BE2C (cell line): ENCODE results near the gene SYCP1.

Experiments used
- DNase-seq: peaks from one replicate; pipeline ENCODE4 v3.0.0-alpha.2; 2020
- H3K27me3 ChIP-seq: fragments of 250-450 bp; sonication (Bioruptor Pico); 2 replicates; pipeline ENCODE4 v1.5.1; 2020; ENCODE audit warnings: mild to moderate bottlenecking
- H3K36me3 ChIP-seq: fragments of 250-450 bp; sonication (Bioruptor Pico); 2 replicates; pipeline ENCODE4 v1.5.1; 2020; ENCODE audit warnings: mild to moderate bottlenecking
- H3K4me1 ChIP-seq: fragments of 250-450 bp; sonication (Bioruptor Pico); 2 replicates; pipeline ENCODE4 v1.5.1; 2020
- H3K4me3 ChIP-seq: 2 replicates; pipeline ENCODE4 v1.5.1; 2011; ENCODE audit warnings: low read depth, low read length
- H3K9me3 ChIP-seq: fragments of 250-450 bp; sonication (Bioruptor Pico); 2 replicates; pipeline ENCODE4 v1.5.1; 2020
- TF ChIP-seq, protein P1 (sequence below): IDR thresholded peaks from 2 replicates; pipeline ENCODE4 v1.5.1; 2012; ENCODE audit warnings: mild to moderate bottlenecking, low read depth, low read length

The SYCP1 gene

DNA sequence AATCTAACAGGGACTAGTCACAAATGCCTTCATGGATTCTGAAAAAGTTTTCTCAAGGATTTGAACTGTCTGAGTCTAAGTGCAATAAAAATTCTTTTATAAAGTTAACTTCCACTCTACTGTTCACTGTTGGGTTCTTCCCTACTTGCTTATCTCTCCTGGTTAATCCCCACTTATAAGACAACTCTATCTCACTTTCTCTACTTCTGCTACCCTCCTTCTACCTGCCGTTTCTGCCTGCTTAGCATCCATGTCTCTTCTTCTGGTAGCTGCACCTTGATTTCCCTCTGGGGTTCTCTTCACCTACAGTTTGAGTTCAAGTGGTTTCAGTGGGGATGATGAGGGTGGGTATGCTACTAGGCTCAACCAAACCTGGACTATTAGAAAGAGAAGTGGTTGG is 181.0 kb downstream of the SYCP1 start:
- Histone ChIP-seq H3K9me3 (no peaks in the 10 kb centered on the region), H3K4me1 (no peaks in the 10 kb centered on the region), H3K4me3 (no peak overlapping the region), H3K36me3 (no peaks in the 10 kb centered on the region), H3K27me3 (no peaks in the 10 kb centered on the region)
- no peak for DNase-seq
- TF ChIP-seq, protein P1, sequence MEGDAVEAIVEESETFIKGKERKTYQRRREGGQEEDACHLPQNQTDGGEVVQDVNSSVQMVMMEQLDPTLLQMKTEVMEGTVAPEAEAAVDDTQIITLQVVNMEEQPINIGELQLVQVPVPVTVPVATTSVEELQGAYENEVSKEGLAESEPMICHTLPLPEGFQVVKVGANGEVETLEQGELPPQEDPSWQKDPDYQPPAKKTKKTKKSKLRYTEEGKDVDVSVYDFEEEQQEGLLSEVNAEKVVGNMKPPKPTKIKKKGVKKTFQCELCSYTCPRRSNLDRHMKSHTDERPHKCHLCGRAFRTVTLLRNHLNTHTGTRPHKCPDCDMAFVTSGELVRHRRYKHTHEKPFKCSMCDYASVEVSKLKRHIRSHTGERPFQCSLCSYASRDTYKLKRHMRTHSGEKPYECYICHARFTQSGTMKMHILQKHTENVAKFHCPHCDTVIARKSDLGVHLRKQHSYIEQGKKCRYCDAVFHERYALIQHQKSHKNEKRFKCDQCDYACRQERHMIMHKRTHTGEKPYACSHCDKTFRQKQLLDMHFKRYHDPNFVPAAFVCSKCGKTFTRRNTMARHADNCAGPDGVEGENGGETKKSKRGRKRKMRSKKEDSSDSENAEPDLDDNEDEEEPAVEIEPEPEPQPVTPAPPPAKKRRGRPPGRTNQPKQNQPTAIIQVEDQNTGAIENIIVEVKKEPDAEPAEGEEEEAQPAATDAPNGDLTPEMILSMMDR = no peak

DNA sequence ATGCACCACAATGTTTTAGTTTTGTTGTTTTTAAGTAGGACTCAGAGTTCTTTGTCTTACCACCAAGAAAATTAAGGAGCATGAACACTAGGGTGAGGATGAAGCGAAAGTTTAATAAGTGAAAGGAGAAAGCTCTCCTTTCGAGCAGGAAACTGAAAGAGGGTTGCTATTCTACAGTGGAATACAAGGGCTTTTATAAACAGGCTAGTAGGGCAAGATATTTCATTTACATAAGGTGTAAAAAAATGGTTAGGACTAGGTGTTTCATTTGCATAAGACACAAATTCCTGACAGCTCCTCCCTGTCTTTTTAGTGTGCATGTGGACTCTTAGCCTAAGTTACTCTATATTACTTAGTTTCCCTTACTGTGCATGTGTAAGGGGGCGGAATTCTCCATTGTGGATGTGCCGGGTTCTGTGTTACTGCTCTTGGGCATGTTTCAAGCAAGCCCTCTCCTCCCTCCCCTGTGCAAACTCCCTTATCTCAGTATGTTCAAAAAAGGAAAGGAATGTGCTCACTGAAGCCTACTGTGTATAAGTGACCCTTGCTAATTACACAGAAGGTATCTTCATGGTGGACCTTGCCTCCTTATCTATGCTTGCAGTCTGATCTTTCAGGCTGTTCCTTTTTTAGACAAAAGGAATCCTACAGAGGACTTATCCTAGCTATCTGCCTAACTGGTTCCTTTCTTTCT is 182.3 kb downstream of the SYCP1 start:
- DNase-seq = no peak
- Histone ChIP-seq H3K9me3 (no peaks in the 10 kb centered on the region), H3K27me3 (no peaks in the 10 kb centered on the region), H3K4me3 (no peak overlapping the region), H3K36me3 (no peaks in the 10 kb centered on the region), H3K4me1 (no peaks in the 10 kb centered on the region)
- TF ChIP-seq, protein P1 = no peak

DNA sequence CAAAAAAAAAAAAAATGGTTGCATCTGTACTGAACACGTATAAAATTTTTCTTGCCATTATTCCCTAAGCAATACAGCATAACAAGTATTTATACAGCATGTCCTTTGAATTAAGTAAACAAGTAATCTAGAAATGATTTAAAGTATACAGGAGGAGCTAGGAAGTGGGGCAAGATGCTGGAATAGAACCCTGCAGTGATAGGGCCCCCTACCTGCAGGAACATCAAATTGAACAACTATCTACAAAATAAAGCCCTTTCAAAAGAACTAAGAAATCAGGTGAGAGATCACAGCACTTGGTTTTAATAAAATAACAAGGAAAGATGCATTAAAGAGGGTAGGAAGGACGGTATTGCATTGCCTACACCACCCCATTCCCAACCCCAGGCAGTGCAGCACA is 185.8 kb downstream of the SYCP1 start:
- TF ChIP-seq, protein P1 = peak; percentile 7; the same call in 1 of the 2 replicates
- Histone ChIP-seq H3K4me1 (no peaks in the 10 kb centered on the region), H3K9me3 (no peaks in the 10 kb centered on the region), H3K4me3 (no peak overlapping the region), H3K36me3 (no peaks in the 10 kb centered on the region), H3K27me3 (no peaks in the 10 kb centered on the region)
- no peak for DNase-seq

DNA sequence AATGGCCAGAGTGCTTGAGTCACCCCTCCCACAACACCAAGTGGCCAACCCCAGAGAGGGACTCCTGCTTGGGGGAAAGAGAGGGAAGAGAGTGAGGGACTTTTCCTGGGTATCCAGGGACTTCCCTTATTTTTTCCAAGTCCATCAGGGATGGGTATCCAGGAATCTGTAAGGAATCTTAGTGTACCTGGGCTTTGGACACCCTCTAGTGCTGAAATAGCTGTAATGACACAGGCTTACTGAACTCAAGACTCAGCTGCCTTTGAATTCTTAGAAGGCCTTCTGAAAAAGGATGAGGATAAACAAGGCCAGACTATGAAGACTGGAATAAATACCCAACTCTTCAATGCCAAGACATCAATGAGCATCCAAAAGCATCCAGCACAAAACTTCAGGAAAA is 187.0 kb downstream of the SYCP1 start:
- no peaks in the 10 kb centered on the region for H3K27me3 ChIP-seq
- DNase-seq = no peak

More for the DNA sequence above, 187.0 kb downstream of the SYCP1 start:
- Histone ChIP-seq H3K9me3 (no peaks in the 10 kb centered on the region), H3K4me1 (no peaks in the 10 kb centered on the region), H3K36me3 (no peaks in the 10 kb centered on the region), H3K4me3 (no peak overlapping the region)
- TF ChIP-seq, protein P1 = peak; percentile 36
